DMS53 (cell line): Measurements from ENCODE around the gene WDR41.
A peak's percentile ranks its signal among the peaks of the same experiment; 100 is the strongest.
"Not testable (repeated sequence)": the region's sequence is repeated elsewhere in the genome, so short reads cannot be mapped to it uniquely, and the experiment has no call there.

Experiments
- DNase-seq: peaks from one replicate; lab custom pipeline; 2025; lab: John Stamatoyannopoulos, UW

Gene WDR41, protein sequence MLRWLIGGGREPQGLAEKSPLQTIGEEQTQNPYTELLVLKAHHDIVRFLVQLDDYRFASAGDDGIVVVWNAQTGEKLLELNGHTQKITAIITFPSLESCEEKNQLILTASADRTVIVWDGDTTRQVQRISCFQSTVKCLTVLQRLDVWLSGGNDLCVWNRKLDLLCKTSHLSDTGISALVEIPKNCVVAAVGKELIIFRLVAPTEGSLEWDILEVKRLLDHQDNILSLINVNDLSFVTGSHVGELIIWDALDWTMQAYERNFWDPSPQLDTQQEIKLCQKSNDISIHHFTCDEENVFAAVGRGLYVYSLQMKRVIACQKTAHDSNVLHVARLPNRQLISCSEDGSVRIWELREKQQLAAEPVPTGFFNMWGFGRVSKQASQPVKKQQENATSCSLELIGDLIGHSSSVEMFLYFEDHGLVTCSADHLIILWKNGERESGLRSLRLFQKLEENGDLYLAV

DNA sequence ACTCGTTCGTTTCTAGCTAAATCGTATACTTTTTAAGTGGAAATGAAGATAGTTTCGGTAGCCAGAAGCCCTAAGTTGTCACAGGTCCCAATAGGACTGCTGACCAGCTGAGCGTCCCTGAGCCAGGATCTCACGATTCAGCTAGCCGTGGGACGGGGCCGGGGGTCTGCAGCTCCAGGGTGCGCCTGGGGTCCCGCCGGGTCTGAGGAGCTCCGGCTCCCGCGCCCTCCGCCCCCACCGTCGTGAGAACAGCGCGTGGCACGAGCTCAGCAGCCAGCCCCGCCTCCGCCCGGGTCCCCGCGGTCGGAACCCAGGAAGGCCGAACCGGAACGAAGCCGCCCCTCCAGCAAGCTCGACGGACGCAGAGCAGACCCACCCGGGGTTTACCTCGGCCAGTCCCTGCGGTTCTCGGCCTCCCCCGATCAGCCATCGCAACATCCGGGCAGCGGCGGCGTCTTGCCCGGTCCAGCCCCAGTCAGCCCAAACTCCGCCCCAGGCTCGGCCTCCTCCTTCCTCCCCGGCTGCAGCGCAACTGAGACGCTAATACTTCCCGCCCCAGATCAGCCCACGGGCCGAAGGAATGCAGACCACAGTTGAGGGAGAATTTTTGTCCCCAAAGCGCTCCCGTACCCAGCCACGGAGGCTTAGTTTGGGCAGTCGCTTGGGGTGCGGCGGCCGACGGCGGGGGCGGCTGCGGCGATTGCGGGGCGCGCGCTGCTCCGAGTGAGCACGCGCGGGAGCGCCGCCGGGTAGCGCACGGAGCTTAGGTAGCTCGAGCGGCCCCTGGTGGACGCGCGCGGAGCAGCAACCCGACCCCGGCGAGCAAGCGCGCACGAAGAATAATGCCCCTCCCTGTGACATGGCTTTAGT, at the start of gene WDR41:
Gene WDR41, minus strand, starts transcription at position 534 of the 870 bp plus-strand sequence. Its CDS starts 96 bp downstream, at position 438.
- peak; percentile 98 for DNase-seq

DNA sequence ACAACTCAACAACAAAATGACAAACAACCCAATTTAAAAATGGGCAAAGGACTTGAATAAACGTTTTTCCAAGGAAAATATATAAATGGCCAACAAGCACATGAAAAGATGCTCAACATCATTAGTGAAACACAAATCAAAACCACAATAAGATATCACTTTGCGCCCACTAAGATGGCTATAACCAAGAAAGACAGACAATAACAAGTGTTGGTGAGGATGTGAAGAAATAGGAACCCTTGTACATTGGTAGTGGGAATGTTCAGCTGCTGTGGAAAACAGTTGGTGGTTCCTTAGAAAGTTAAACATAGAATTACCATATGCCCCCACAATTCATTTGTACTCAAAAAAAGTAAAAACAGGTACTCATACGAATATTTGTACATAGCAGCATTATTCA, 39.2 kb upstream of the WDR41 start:
- no peak for DNase-seq

DNA sequence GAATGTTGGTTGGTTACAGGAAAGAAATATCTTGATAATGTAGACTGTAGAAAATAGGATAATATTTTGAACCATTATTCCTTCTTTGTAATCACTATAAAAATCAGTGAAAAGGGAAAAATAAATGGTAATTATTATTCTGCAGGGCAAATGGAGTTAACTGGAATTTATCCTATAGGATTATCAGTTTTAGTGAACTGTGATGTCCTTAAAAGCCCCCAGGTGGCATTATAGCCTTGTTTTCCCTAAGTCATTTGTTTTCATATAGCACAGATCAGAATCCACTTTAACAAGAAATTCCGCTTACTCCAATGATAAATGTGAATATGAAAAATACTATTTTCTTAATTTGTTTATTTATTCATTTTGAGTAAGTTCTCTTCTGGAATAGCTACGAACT, 26.2 kb upstream of the WDR41 start:
- peak; percentile 64 for DNase-seq

GRCh38 chr5:77514457-77514856, 22.3 kb upstream of the WDR41 start:
- no peak for DNase-seq

GRCh38 chr5:77513321-77513720, 21.2 kb upstream of the WDR41 start:
- DNase-seq, result no peak

DNA sequence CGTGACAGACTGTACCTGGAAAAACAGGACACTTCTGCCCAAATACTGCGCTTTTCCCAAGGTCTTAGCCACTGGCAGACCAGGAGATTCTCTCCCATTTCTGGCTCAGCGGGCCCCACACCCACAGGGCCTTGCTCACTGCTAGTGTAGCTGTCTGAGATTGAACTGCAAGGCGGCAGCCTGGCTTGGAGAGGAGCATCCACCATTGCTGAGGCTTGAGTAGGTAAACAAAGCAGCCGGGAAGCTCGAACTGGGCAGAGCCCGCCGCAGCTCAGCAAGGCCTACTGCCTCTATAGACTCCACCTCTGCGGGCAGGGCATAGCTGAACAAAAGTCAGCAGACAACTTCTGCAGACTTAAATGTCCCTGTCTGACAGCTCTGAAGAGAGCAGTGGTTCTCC, 9.0 kb upstream of the WDR41 start:
- not testable (repeated sequence) for DNase-seq

GRCh38 chr5:77499973-77500372, 7.9 kb upstream of the WDR41 start:
- DNase-seq, result no peak

DNA sequence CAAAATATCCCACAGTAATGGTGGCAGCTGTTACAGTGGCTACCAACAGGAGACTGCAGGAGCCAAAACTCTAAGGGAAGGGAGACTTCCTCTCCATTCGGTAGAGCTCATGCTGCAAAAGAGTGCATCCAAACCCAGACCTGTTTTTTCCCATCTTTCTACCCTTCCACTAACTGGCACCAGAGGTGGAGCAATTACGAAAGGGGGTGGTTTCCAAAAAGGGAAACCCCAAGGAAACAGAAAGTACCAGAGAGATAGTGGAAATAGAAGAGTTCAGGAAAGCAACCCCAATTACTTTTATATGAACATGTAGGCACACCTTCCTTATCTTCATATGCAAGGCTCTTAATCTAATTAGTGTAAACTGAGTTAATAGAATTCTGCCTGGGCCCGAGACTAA, 7.3 kb upstream of the WDR41 start:
- no peak for DNase-seq

- DNase-seq, result no peak
Observed at GRCh38 chr5:77498952-77499351, 6.8 kb upstream of the WDR41 start.

GRCh38 chr5:77494935-77495334, 2.8 kb upstream of the WDR41 start:
- DNase-seq, result no peak

- DNase-seq, result no peak
Observed at GRCh38 chr5:77492653-77493000, 511 bp upstream of the WDR41 start.

DNA sequence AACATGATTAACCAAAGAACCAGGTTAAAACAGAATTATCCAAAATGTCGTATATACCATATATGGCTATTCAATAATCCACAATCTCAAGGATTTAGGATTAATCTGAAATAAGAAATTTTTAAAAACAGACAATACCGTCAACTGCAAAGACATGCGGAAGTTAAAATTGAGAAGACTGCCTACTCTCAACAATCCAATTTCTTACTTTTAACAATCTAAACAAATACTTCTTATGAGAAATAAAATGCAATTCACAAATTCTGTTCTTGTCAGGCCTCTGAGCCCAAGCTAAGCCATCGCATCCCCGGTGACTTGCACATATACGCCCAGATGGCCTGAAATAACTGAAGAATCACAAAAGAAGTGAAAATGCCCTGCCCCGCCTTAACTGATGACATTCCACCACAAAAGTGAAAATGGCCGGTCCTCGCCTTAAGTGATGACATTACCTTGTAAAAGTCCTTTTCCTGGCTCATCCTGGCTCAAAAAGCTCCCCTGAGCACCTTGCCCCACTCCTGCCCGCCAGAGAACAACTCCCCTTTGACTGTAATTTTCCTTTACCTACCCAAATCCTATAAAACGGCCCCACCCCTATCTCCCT, 1.3 kb downstream of the WDR41 start:
- DNase-seq, result not testable (repeated sequence)

DNA sequence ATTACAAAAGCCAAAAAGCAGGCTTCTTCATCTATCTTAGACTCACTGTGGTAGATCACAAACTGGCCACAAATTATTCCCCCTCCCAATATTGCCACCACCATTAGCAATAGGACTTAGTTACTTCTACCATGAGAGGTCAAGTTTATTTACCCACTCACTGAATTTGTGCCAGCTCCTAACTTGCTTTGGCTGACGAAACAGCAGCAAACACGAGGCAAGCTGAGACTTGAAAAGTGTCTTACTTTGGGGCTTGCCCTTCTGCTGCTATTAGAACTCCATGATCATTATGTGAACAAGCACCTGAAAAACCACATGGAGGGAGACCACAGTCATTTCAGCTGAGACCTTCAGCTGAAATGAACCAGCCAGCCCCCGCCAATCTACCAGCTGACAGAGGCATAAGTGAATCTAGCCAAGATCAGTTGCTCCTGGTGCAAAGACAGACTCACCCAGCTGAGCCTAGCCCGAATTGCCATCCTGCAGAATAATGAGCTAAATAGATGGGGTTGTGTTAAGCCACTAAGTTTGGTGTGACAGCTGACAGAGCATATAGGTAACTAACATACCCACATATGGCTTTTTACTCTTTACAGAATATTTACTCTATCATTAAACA, 5.7 kb downstream of the WDR41 start:
- no peak for DNase-seq

DNA sequence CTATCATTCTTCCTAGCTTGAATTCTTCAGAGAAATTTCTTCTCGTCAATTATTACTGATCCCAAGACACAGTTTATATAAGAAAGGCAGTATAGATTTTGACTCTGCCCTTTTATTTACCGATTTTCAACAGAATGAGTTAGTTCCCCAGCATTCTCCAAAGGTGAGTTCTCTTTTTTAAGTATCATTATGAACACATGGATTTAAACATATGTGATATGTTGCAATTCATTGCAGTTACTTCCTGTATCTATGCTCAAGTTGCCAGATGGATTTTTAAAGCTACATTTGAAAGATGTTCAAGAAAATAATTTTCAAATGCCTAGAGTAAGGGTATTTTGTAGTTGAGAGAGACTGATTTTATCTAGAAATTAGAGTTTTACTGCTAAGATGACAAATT, 8.4 kb downstream of the WDR41 start:
- no peak for DNase-seq

GRCh38 chr5:77475041-77475440, 17.1 kb downstream of the WDR41 start:
- not testable (repeated sequence) for DNase-seq

DNA sequence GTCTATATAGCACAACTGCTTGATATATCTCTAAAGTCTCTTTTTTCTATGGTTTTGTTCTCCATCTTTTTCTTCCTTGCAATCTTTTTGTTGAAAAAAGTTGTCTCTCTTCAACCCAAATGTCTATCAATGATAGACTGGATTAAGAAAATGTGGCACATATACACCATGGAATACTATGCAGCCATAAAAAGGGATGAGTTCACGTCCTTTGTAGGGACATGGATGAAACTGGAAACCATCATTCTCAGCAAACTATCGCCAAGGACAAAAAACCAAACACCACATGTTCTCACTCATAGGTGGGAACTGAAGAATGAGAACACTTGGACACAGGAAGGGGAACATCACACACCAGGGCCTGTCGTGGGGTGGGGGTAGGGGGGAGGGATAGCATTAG, 23.2 kb downstream of the WDR41 start:
- not testable (repeated sequence) for DNase-seq

DNA sequence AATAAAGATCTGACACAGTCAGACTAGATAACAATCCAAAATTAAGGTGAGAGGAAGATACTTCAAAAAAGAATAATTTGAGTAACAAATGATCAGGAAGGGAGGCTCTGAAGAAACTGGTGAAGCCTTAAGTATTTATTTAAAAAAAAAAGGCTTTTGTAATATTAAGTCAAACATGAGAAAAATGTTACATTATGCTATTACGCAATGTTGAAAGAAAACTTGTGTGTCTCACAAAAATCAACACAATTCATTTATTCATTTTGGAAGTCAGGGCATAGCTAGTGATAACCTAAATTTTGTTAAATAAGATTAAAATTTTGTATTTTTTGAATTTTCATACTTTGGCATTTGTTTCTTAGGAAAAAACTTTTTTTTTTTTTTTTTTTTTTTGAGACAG, 28.2 kb downstream of the WDR41 start:
- no peak for DNase-seq

DNA sequence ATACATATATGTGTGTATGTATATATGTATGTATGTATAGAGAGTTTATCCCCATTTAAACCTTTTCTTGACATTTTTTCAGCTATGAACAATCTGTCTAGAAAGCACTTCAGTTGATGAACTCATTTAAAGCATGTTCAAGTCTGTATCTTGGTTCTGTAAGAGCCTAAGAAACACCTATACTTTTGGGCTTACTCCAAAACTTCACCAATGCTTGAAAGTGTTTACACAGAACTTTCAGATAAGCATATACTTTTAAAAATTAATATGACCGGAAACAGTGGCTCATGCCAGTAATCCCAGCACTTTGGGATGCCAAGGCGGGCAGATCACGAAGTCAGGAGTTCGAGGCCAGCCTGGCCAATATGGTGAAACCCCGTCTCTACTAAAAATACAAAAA, 30.8 kb downstream of the WDR41 start:
- DNase-seq, result no peak

GRCh38 chr5:77454123-77454522, 38.0 kb downstream of the WDR41 start:
- DNase-seq, result no peak

- no peak for DNase-seq
Observed at GRCh38 chr5:77452351-77452750, 39.8 kb downstream of the WDR41 start.

GRCh38 chr5:77449981-77450380, 42.1 kb downstream of the WDR41 start:
- no peak for DNase-seq

GRCh38 chr5:77449277-77449676, 42.8 kb downstream of the WDR41 start:
- DNase-seq, result no peak
